Large intestine (tissue), 3 donors: ENCODE data around the gene TRIP12. TPM values are rescaled to one million over a fixed set of nuclear protein-coding genes. Genes with fewer than 3 reads are reported as not detected.
"Not testable (repeated sequence)": the region's sequence is repeated elsewhere in the genome, so short reads cannot be mapped to it uniquely, and the experiment has no call there.

Source experiments
- DNase-seq, 2 donors: peaks; one replicate each; pipeline versions ENCODE4 v3.0.0 to v3.0.0-alpha.2; 2013
- H3K27ac ChIP-seq: one replicate; pipeline ENCODE4 v1.5.1; 2013; ENCODE audit warnings: low read length
- H3K27me3 ChIP-seq: 2 replicates; pipeline ENCODE4 v1.6.1; 2013; ENCODE audit warnings: low read length; ENCODE audit not compliant: control insufficient read depth, insufficient read depth
- H3K36me3 ChIP-seq: 2 replicates; pipeline ENCODE4 v1.6.1; 2013; ENCODE audit warnings: low read length; ENCODE audit not compliant: control insufficient read depth, insufficient read depth
- H3K4me1 ChIP-seq: one replicate; pipeline ENCODE4 v1.6.1; 2013; ENCODE audit warnings: low read length; ENCODE audit not compliant: control insufficient read depth, insufficient read depth
- H3K4me3 ChIP-seq: one replicate; pipeline ENCODE4 v1.5.1; 2013; ENCODE audit warnings: low read length
- H3K9me3 ChIP-seq: one replicate; pipeline ENCODE4 v1.6.1; 2013; ENCODE audit warnings: mild to moderate bottlenecking, low read depth, low read length, moderate library complexity; ENCODE audit not compliant: control insufficient read depth
- WGBS: methylation state at CpG from one replicate; pipeline ENCODE4 v1.1.5; 2013; ENCODE audit warnings: low lambda C conversion rate; ENCODE audit not compliant: insufficient coverage; 5-methylcytosine and 5-hydroxymethylcytosine counted together
- polyA plus RNA-seq: library from polyadenylated mRNA; unstranded; fragments of 120-200 nt; gene quantifications from one replicate; pipeline ENCODE4 v1.2.1, GENCODE V29; 2013

Gene TRIP12
- polyA plus RNA-seq, 1 donor, result 99.3 TPM

DNA sequence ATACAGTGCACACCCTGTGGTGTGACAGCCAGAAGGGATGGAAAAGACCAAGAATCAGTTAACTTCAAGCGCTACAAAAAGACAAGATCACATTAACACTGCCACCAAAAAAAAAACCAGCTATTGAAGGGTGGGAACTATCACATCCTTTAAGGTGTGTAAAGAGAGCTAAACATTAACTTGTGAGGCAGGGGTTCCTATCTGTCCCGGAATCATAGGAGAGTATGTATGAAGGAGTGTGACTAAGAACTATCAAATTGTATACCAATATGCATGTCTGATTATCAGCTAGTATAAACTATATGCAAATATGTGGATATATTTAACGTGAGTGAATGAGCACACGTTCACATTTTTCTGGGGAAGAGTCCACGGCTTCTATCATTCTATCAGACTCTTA is 119.0 kb downstream of the TRIP12 start:
- Histone ChIP-seq H3K9me3 (no peaks in the 10 kb centered on the region), H3K36me3 (peaks cover 61% of the 10 kb centered on the region), H3K4me1 (no peaks in the 10 kb centered on the region), H3K27ac (no peak overlapping the region), H3K27me3 (no peaks in the 10 kb centered on the region), H3K4me3 (no peak overlapping the region)
- DNase-seq, result peak in 1 of 2 donors; percentile 14
- 20% methylated on average over 1 of the region's 5 CpGs for WGBS

DNA sequence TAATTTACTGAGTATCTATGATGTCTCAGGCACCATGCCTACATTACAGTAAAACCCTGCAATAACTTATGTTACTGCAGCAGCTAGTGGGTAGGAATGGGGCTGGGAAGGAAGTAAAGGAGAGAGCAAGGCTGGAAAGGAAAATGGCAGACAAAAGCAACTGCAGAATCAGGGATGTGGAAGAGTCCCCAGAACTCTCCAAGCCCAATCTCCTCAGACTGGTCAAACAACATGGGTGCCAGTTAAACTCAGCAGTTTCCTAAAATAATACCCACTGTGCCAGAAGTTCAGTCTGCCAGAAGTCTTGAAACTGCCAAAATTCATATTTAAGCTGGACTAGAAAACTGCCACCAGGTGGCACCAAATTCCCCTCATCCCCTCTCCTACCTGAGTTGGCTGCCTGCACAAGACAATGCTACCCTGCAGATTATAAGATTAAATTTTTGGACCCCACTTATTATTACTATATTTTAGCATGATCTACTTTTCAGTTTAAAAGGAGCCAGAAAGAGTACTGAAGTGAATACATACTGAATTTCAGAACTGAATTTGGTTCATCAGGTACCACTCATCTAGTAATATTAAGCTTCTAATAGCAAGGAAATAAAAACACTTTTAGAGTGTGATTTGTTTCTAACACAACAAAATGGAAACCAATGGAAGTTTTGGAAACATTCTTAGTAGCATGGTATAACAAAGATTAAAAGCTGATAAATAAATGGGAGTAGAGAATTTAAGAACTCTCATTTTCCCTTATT is 120.6 kb downstream of the TRIP12 start:
- Histone ChIP-seq H3K9me3 (no peaks in the 10 kb centered on the region), H3K4me1 (no peaks in the 10 kb centered on the region), H3K4me3 (no peak overlapping the region), H3K27ac (no peak overlapping the region), H3K27me3 (no peaks in the 10 kb centered on the region), H3K36me3 (peaks cover 64% of the 10 kb centered on the region)
- DNase-seq, result peak; percentile 22 to 29

DNA sequence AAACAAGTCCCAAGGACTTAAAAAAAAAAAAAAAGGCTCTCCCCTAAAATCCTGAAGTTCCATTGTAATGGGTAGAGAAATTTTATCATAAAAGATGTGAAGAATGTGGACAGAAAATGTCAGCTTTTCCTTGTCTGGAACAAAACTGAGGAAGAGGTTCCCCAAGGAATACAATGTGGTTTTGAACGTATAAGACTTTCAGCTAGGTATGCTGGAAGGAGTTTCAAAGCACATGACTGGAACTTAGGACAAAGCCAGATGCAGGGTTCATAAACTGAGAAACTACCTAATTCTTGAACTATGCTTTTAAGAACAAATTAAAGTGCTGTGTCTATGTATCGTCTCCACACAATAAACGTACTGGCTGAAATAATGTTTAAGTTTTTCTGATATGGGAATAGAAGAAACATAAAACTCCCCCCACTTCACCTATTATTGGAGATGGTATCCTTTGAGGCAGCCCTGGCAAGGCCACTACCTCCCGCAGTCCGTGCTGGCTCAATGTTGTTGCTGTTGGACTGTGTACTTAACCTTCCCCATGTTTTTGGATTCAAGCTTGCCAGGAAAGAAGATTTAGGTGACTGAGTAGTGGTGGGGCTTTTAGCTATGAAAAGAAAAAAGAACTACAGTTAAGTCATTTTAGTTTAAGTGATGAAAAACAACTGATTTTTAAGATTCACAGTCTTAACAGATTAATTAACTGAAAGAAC is 123.2 kb downstream of the TRIP12 start:
- Histone ChIP-seq H3K27ac (no peak overlapping the region), H3K4me1 (no peaks in the 10 kb centered on the region), H3K36me3 (peaks cover 67% of the 10 kb centered on the region), H3K4me3 (no peak overlapping the region), H3K27me3 (no peaks in the 10 kb centered on the region), H3K9me3 (no peaks in the 10 kb centered on the region)
- 100% methylated on average over 2 of the region's 5 CpGs for WGBS
- DNase-seq, result no peak

DNA sequence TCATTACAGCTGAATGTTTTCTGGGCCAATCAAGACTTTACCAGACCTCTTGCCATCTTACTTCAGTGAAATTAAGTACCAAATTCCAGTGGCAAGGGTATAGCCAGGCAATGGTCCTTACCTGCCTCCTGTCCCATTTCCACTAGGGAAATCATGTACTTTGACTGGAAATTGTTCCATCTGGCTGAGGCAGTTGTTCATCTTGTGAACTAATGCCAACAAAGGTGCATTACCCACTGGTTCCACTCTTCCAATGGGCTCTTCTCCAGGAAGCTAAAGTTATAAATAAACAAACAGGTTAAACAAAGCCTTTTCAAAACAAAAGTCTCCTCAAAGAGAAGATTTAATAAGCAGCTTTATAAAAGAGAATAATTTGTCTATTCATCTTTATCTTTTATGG is 126.8 kb downstream of the TRIP12 start:
- Histone ChIP-seq H3K36me3 (peaks cover 74% of the 10 kb centered on the region), H3K27me3 (no peaks in the 10 kb centered on the region), H3K4me3 (no peak overlapping the region), H3K9me3 (no peaks in the 10 kb centered on the region), H3K27ac (no peak overlapping the region), H3K4me1 (no peaks in the 10 kb centered on the region)
- DNase-seq, result no peak

DNA sequence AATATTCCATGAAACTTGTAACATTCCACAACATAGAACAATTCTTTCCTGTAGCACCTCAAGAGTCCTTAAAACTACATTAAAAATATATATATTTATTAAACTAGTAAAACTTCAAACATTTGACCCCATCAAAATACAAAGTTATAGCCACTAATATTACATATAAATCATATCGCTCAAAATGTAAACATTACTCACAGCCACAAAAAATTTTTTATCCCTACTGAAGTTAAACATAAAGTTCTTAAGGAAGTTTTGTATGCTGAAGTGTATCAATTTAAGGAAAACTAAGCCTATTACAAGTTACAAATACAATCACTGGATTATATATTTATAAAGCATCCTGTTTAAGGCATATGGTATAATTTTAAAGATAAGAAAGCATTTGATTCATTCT is 127.2 kb downstream of the TRIP12 start:
- no peak overlapping the region for H3K4me3 ChIP-seq
- WGBS, result no CpG with 5 or more reads among the region's 1 CpG

GRCh38 chr2:229786289-229786688 is 135.5 kb downstream of the TRIP12 start:
- H3K27me3 ChIP-seq, H3K4me1 ChIP-seq, H3K4me3 ChIP-seq, DNase-seq, H3K27ac ChIP-seq, H3K9me3 ChIP-seq: not testable (repeated sequence)
- no CpG with 5 or more reads among the region's 11 CpGs for WGBS
- H3K36me3 ChIP-seq, result peaks cover 64% of the 10 kb centered on the region

More for the DNA sequence above, 127.2 kb downstream of the TRIP12 start:
- Histone ChIP-seq H3K36me3 (peaks cover 76% of the 10 kb centered on the region), H3K4me1 (no peaks in the 10 kb centered on the region), H3K27me3 (no peaks in the 10 kb centered on the region), H3K9me3 (no peaks in the 10 kb centered on the region), H3K27ac (no peak overlapping the region)
- DNase-seq, result no peak

GRCh38 chr2:229784791-229785190 is 137.0 kb downstream of the TRIP12 start:
- 100% methylated on average over 2 of the region's 2 CpGs for WGBS
- peaks cover 61% of the 10 kb centered on the region for H3K36me3 ChIP-seq
- no peak for DNase-seq

GRCh38 chr2:229783108-229783721 is 138.6 kb downstream of the TRIP12 start:
- no peaks in the 10 kb centered on the region for H3K4me1 ChIP-seq
- H3K9me3 ChIP-seq, result no peaks in the 10 kb centered on the region
- H3K27ac ChIP-seq, result no peak overlapping the region
- no peaks in the 10 kb centered on the region for H3K27me3 ChIP-seq
- WGBS, result 83% methylated on average over 3 of the region's 5 CpGs
- no peak overlapping the region for H3K4me3 ChIP-seq
- DNase-seq, result no peak
- H3K36me3 ChIP-seq, result peaks cover 63% of the 10 kb centered on the region

More at GRCh38 chr2:229784791-229785190, 137.0 kb downstream of the TRIP12 start:
- no peak overlapping the region for H3K4me3 ChIP-seq
- no peaks in the 10 kb centered on the region for H3K27me3 ChIP-seq
- H3K4me1 ChIP-seq, result no peaks in the 10 kb centered on the region
- no peaks in the 10 kb centered on the region for H3K9me3 ChIP-seq
- H3K27ac ChIP-seq, result no peak overlapping the region

GRCh38 chr2:229780856-229781773 is 140.7 kb downstream of the TRIP12 start:
- Histone ChIP-seq H3K4me1 (no peaks in the 10 kb centered on the region), H3K27me3 (no peaks in the 10 kb centered on the region), H3K36me3 (peaks cover 57% of the 10 kb centered on the region), H3K9me3 (no peaks in the 10 kb centered on the region), H3K4me3 (no peak overlapping the region), H3K27ac (no peak overlapping the region)
- peak in 1 of 2 donors; percentile 20 for DNase-seq

GRCh38 chr2:229779650-229780049 is 142.2 kb downstream of the TRIP12 start:
- DNase-seq, result peak in 1 of 2 donors; percentile 10
- peaks cover 53% of the 10 kb centered on the region for H3K36me3 ChIP-seq

More at GRCh38 chr2:229779650-229780049, 142.2 kb downstream of the TRIP12 start:
- no peak overlapping the region for H3K27ac ChIP-seq
- H3K4me3 ChIP-seq, result no peak overlapping the region
- no peaks in the 10 kb centered on the region for H3K9me3 ChIP-seq
- H3K27me3 ChIP-seq, result no peaks in the 10 kb centered on the region
- no peaks in the 10 kb centered on the region for H3K4me1 ChIP-seq
- whole genome bisulfite sequencing, result no CpG with 5 or more reads among the region's 3 CpGs
